Neural cell (in vitro differentiated cells): ENCODE data around the gene CDK2AP2. TPM values are rescaled to one million over a fixed set of nuclear protein-coding genes. Genes with fewer than 3 reads are reported as not detected.

Experiments used
- H2AFZ ChIP-seq: fragments of 200-600, 300-800 bp; sonication (generic), shearing (Covaris generic); 2 replicates; pipeline ENCODE4 v1.6.0; 2014; ENCODE audit warnings: low read depth, mild to moderate bottlenecking, antibody characterized with exemption, low read length, moderate library complexity
- H3F3A ChIP-seq: fragments of 200-600 bp; shearing (Covaris generic); 2 replicates; pipeline ENCODE4 v1.6.1; 2016; ENCODE audit warnings: mild to moderate bottlenecking, moderate library complexity, mixed read lengths, antibody characterized with exemption, low read length; ENCODE audit not compliant: insufficient read depth, poor library complexity, severe bottlenecking
- H3K27ac ChIP-seq: fragments of 200-600, 300-800 bp; sonication (generic), shearing (Covaris generic); 2 replicates; pipeline ENCODE4 v1.5.1; 2014; ENCODE audit warnings: mild to moderate bottlenecking, low read length, moderate library complexity
- H3K27me3 ChIP-seq: fragments of 300-800, 200-600 bp; sonication (generic), shearing (Covaris generic); 2 replicates; pipeline ENCODE4 v1.6.0; 2014; ENCODE audit warnings: mild to moderate bottlenecking, low read depth, low read length, moderate library complexity; ENCODE audit not compliant: insufficient read depth
- H3K36me3 ChIP-seq: fragments of 300-800, 200-600 bp; sonication (generic), shearing (Covaris generic); 2 replicates; pipeline ENCODE4 v1.5.1; 2014; ENCODE audit warnings: mild to moderate bottlenecking, antibody characterized with exemption, low read length, moderate library complexity; ENCODE audit not compliant: insufficient read depth
- H3K4me2 ChIP-seq: fragments of 300-800, 200-600 bp; sonication (generic), shearing (Covaris generic); 2 replicates; pipeline ENCODE4 v1.6.0; 2014; ENCODE audit warnings: mild to moderate bottlenecking, low read length
- H3K4me3 ChIP-seq: fragments of 300-800, 200-600 bp; sonication (generic), shearing (Covaris generic); 2 replicates; pipeline ENCODE4 v1.5.1; 2014; ENCODE audit warnings: mild to moderate bottlenecking, low read length, moderate library complexity
- H3K79me2 ChIP-seq: fragments of 200-600 bp; shearing (Covaris generic); replicated peaks from 2 replicates; pipeline ENCODE4 v1.6.0; 2014; ENCODE audit warnings: mild to moderate bottlenecking, low read length, moderate library complexity; ENCODE audit not compliant: insufficient read depth
- H3K9ac ChIP-seq: fragments of 300-800, 200-600 bp; sonication (generic), shearing (Covaris generic); 2 replicates; pipeline ENCODE4 v1.6.1; 2016; ENCODE audit warnings: mild to moderate bottlenecking, low read length, mixed read lengths
- H3K9me2 ChIP-seq: fragments of 200-600 bp; shearing (Covaris generic); 2 replicates; pipeline ENCODE4 v1.6.1; 2016; ENCODE audit warnings: mild to moderate bottlenecking, low read length, mixed read lengths; ENCODE audit not compliant: insufficient read depth
- H3K9me3 ChIP-seq: fragments of 200-600, 300-800 bp; sonication (generic), shearing (Covaris generic); 2 replicates; pipeline ENCODE4 v1.6.1; 2016; ENCODE audit warnings: mild to moderate bottlenecking, mixed run types, low read length, moderate library complexity, mixed read lengths
- H4K20me1 ChIP-seq: fragments of 200-600 bp; shearing (Covaris generic); 2 replicates; pipeline ENCODE4 v1.6.1; 2016; ENCODE audit warnings: mild to moderate bottlenecking, mixed run types; ENCODE audit not compliant: insufficient read depth
- CTCF ChIP-seq: fragments of 450-650 bp; IDR thresholded peaks from 2 replicates; pipeline ENCODE4 v1.5.1; 2014; ENCODE audit warnings: antibody characterized with exemption, mild to moderate bottlenecking, moderate library complexity; ENCODE audit not compliant: poor library complexity, severe bottlenecking
- EP300 ChIP-seq: fragments of 450-650 bp; conservative IDR thresholded peaks from 2 replicates; pipeline ENCODE4 v1.6.1; 2014; ENCODE audit warnings: antibody characterized with exemption, mild to moderate bottlenecking, moderate library complexity; ENCODE audit not compliant: poor library complexity, severe bottlenecking
- EZH2 ChIP-seq: fragments of 200-600, 300-800 bp; shearing (Covaris generic), sonication (generic); IDR thresholded peaks from 2 replicates; pipeline ENCODE4 v1.6.1; 2014; ENCODE audit warnings: antibody characterized with exemption, low read length, borderline replicate concordance, mild to moderate bottlenecking; ENCODE audit not compliant: insufficient read depth, poor library complexity, severe bottlenecking
- MXI1 ChIP-seq: fragments of 450-650 bp; conservative IDR thresholded peaks from 2 replicates; pipeline ENCODE4 v1.6.1; 2014; ENCODE audit warnings: antibody characterized with exemption, mild to moderate bottlenecking; ENCODE audit not compliant: poor library complexity, severe bottlenecking
- POLR2AphosphoS5 ChIP-seq: IDR thresholded peaks from 2 replicates; pipeline ENCODE4 v1.6.1; 2012
- RAD21 ChIP-seq: fragments of 450-650 bp; conservative IDR thresholded peaks from 2 replicates; pipeline ENCODE4 v1.6.1; 2014; ENCODE audit warnings: antibody characterized with exemption, mild to moderate bottlenecking, moderate library complexity
- REST ChIP-seq: IDR thresholded peaks from 2 replicates; pipeline ENCODE4 v1.6.1; 2012; ENCODE audit warnings: borderline replicate concordance
- SMC3 ChIP-seq: fragments of 450-650 bp; conservative IDR thresholded peaks from 2 replicates; pipeline ENCODE4 v1.6.1; 2014; ENCODE audit warnings: antibody characterized with exemption, mild to moderate bottlenecking, moderate library complexity; ENCODE audit not compliant: poor library complexity
- TAF1 ChIP-seq: IDR thresholded peaks from 2 replicates; pipeline ENCODE4 v1.6.1; 2012; ENCODE audit warnings: low read depth
- polyA plus RNA-seq: library from polyadenylated mRNA; depleted of rRNA; stranded (reverse); fragments of >200 nt; gene quantifications from 2 replicates; pipeline ENCODE4 v1.2.3, GENCODE V29; 2014

The CDK2AP2 gene
- polyA plus RNA-seq, 1 donor from 2014 or later = 18.1 TPM

- H3F3A ChIP-seq = no peaks in the 10 kb centered on the region
- peaks cover 3% of the 10 kb centered on the region for H3K79me2 ChIP-seq
These were observed 642 bp upstream of the CDK2AP2 start for GRCh38 chr11:67508486-67509121.

More at GRCh38 chr11:67508486-67509121, 642 bp upstream of the CDK2AP2 start:
- TF ChIP-seq MXI1 (peak; percentile 94), EP300 (peak; percentile 76), CTCF (no peak), EZH2 (no peak), RAD21 (no peak), REST (peak; percentile 60), SMC3 (peak; percentile 30), POLR2AphosphoS5 (peak; percentile 88), TAF1 (no peak)
- Histone ChIP-seq H3K9me3 (no peaks in the 10 kb centered on the region), H3K9ac (peak overlapping the region; percentile 94), H3K4me3 (peak overlapping the region; percentile 78), H3K4me2 (peak overlapping the region; percentile 60), H3K36me3 (no peaks in the 10 kb centered on the region), H3K27me3 (no peaks in the 10 kb centered on the region), H2AFZ (peak overlapping the region; percentile 77), H3K27ac (peak overlapping the region; percentile 95), H4K20me1 (no peaks in the 10 kb centered on the region), H3K9me2 (no peaks in the 10 kb centered on the region)
